MM.1S (cell line): ENCODE data around the gene MTA2.

ENCODE experiments used
- DNase-seq: peaks from one replicate; pipeline ENCODE4 v3.0.0-alpha.2; 2015
- H2AFZ ChIP-seq: fragments of 300-600 bp; sonication (generic); 2 replicates; pipeline ENCODE4 v1.6.0; 2016; ENCODE audit warnings: antibody characterized with exemption, low read length
- H3F3A ChIP-seq: fragments of 300-600 bp; sonication (generic); 2 replicates; pipeline ENCODE4 v1.6.1; 2016; ENCODE audit warnings: mild to moderate bottlenecking, antibody characterized with exemption, low read length, moderate library complexity, mixed read lengths; ENCODE audit not compliant: insufficient read depth
- H3K27ac ChIP-seq: fragments of 300-600 bp; sonication (generic); 2 replicates; pipeline ENCODE4 v1.5.1; 2016; ENCODE audit warnings: mild to moderate bottlenecking, low read length
- H3K27me3 ChIP-seq: fragments of 300-600 bp; sonication (generic); replicated peaks from 2 replicates; pipeline ENCODE4 v1.6.0; 2016; ENCODE audit warnings: low read length; ENCODE audit not compliant: insufficient read depth
- H3K36me3 ChIP-seq: fragments of 300-600 bp; sonication (generic); replicated peaks from 2 replicates; pipeline ENCODE4 v1.6.1; 2016; ENCODE audit warnings: mild to moderate bottlenecking, low read length, mixed read lengths; ENCODE audit not compliant: insufficient read depth
- H3K4me1 ChIP-seq: fragments of 300-600 bp; sonication (generic); 2 replicates; pipeline ENCODE4 v1.6.1; 2016; ENCODE audit warnings: low read length, mixed read lengths
- H3K4me2 ChIP-seq: fragments of 300-600 bp; sonication (generic); 2 replicates; pipeline ENCODE4 v1.6.0; 2016; ENCODE audit warnings: low read depth, low read length
- H3K4me3 ChIP-seq: fragments of 300-600 bp; sonication (generic); 2 replicates; pipeline ENCODE4 v1.5.1; 2016; ENCODE audit warnings: low read length, mixed read lengths
- H3K79me2 ChIP-seq: fragments of 300-600 bp; sonication (generic); 2 replicates; pipeline ENCODE4 v1.6.1; 2016; ENCODE audit warnings: mixed run types, low read length, mixed read lengths
- H3K9ac ChIP-seq: fragments of 300-600 bp; sonication (generic); 2 replicates; pipeline ENCODE4 v1.6.1; 2016; ENCODE audit warnings: low read length, mixed read lengths
- H3K9me2 ChIP-seq: fragments of 300-600 bp; sonication (generic); replicated peaks from 2 replicates; pipeline ENCODE4 v1.6.1; 2016; ENCODE audit warnings: mild to moderate bottlenecking, low read length, mixed read lengths; ENCODE audit not compliant: insufficient read depth
- H3K9me3 ChIP-seq: fragments of 300-600 bp; sonication (generic); replicated peaks from 2 replicates; pipeline ENCODE4 v1.6.1; 2016; ENCODE audit warnings: mild to moderate bottlenecking, low read length, mixed read lengths; ENCODE audit not compliant: insufficient read depth
- H4K20me1 ChIP-seq: fragments of 300-600 bp; sonication (generic); 2 replicates; pipeline ENCODE4 v1.6.1; 2016; ENCODE audit warnings: mild to moderate bottlenecking, low read length, moderate library complexity, mixed read lengths; ENCODE audit not compliant: insufficient read depth
- CTCF ChIP-seq: fragments of 300-600 bp; sonication (generic); IDR thresholded peaks from 2 replicates; pipeline ENCODE4 v1.5.1; 2016; ENCODE audit warnings: antibody characterized with exemption, low read length, mixed read lengths
- EZH2 ChIP-seq: fragments of 300-600 bp; sonication (generic); optimal IDR thresholded peaks from 2 replicates; pipeline ENCODE3; 2017; ENCODE audit warnings: low read depth, mild to moderate bottlenecking, antibody characterized with exemption, low read length, mixed read lengths
- EZH2phosphoT487 ChIP-seq: fragments of 300-600 bp; sonication (generic); IDR thresholded peaks from 2 replicates; pipeline ENCODE4 v1.6.1; 2018; ENCODE audit warnings: antibody characterized with exemption, low read length

The MTA2 gene

GRCh38 chr11:62648185-62648966, 46.7 kb upstream of the MTA2 start:
- H3K4me3 ChIP-seq = no peak overlapping the region
- H3K27me3 ChIP-seq = no peaks in the 10 kb centered on the region
- H3K9me3 ChIP-seq = no peaks in the 10 kb centered on the region
- peaks cover 9% of the 10 kb centered on the region for H3K4me1 ChIP-seq
- H3K9ac ChIP-seq = no peak overlapping the region
- DNase-seq = no peak
- no peak overlapping the region for H2AFZ ChIP-seq
- H3K4me2 ChIP-seq = no peak overlapping the region
- no peaks in the 10 kb centered on the region for H4K20me1 ChIP-seq
- peaks cover 7% of the 10 kb centered on the region for H3F3A ChIP-seq
- H3K9me2 ChIP-seq = no peaks in the 10 kb centered on the region
- H3K79me2 ChIP-seq = peaks cover 64% of the 10 kb centered on the region
- TF ChIP-seq CTCF (no peak), EZH2phosphoT487 (no peak), EZH2 (no peak)
- 0 out of 2 replicates have a peak, but pooled peaks cover 3% of the 10 kb centered on the region for H3K36me3 ChIP-seq
- H3K27ac ChIP-seq = no peak overlapping the region

GRCh38 chr11:62647609-62648005, 45.9 kb upstream of the MTA2 start:
- Histone ChIP-seq H3K27me3 (no peaks in the 10 kb centered on the region), H3K4me3 (no peak overlapping the region), H3K79me2 (peaks cover 66% of the 10 kb centered on the region), H2AFZ (no peak overlapping the region), H3K9me2 (no peaks in the 10 kb centered on the region), H3F3A (peaks cover 5% of the 10 kb centered on the region; the same call in 1 of the 2 replicates), H4K20me1 (no peaks in the 10 kb centered on the region), H3K9ac (no peak overlapping the region), H3K27ac (no peak overlapping the region), H3K9me3 (no peaks in the 10 kb centered on the region), H3K36me3 (0 out of 2 replicates have a peak, but pooled peaks cover 8% of the 10 kb centered on the region), H3K4me2 (no peak overlapping the region), H3K4me1 (peaks cover 9% of the 10 kb centered on the region)
- TF ChIP-seq CTCF = no peak
- TF ChIP-seq EZH2 = no peak
- no peak for TF ChIP-seq EZH2phosphoT487
- no peak for DNase-seq

GRCh38 chr11:62646825-62647608, 45.4 kb upstream of the MTA2 start:
- Histone ChIP-seq H3K27me3 (no peaks in the 10 kb centered on the region), H4K20me1 (no peaks in the 10 kb centered on the region), H3K9me3 (no peaks in the 10 kb centered on the region), H3K4me2 (peak overlapping the region; percentile 36; the same call in 1 of the 2 replicates), H3K4me1 (peaks cover 9% of the 10 kb centered on the region), H3K79me2 (peaks cover 66% of the 10 kb centered on the region), H2AFZ (no peak overlapping the region), H3K36me3 (0 out of 2 replicates have a peak, but pooled peaks cover 8% of the 10 kb centered on the region), H3K27ac (peak overlapping the region; percentile 4; the same call in 1 of the 2 replicates), H3K9me2 (no peaks in the 10 kb centered on the region), H3F3A (peaks cover 5% of the 10 kb centered on the region; the same call in 1 of the 2 replicates), H3K9ac (no peak overlapping the region), H3K4me3 (no peak overlapping the region)
- no peak for TF ChIP-seq EZH2
- no peak for TF ChIP-seq CTCF
- TF ChIP-seq EZH2phosphoT487 = no peak
- no peak for DNase-seq
